ENCODE data around the gene SGPP1.

DNA sequence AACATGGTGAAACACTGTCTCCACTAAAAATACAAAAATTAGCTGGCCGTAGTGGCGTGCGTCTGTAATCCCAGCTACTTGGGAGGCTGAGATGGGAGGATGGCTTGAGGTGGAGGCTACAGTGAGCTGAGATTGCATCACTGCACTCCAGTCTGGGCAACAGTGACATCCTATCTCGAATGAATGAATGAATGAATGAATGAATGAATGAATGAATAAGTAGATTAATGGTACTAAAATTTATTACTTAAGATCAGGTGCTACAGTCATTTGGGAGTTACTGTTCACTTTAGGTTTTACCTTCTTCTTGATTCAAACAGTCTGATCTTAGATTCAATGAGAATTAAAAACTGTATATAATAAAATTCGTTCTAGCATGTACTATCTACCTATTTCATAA lies 54.6 kb downstream of the SGPP1 start:
- TF ChIP-seq, protein P1, sequence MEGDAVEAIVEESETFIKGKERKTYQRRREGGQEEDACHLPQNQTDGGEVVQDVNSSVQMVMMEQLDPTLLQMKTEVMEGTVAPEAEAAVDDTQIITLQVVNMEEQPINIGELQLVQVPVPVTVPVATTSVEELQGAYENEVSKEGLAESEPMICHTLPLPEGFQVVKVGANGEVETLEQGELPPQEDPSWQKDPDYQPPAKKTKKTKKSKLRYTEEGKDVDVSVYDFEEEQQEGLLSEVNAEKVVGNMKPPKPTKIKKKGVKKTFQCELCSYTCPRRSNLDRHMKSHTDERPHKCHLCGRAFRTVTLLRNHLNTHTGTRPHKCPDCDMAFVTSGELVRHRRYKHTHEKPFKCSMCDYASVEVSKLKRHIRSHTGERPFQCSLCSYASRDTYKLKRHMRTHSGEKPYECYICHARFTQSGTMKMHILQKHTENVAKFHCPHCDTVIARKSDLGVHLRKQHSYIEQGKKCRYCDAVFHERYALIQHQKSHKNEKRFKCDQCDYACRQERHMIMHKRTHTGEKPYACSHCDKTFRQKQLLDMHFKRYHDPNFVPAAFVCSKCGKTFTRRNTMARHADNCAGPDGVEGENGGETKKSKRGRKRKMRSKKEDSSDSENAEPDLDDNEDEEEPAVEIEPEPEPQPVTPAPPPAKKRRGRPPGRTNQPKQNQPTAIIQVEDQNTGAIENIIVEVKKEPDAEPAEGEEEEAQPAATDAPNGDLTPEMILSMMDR (IDR thresholded peaks at IDR 0.05), result no peak
- TF ChIP-seq POLR2A (IDR thresholded peaks at IDR 0.05), result no peak
